Endothelial cell of umbilical vein (primary cell): ENCODE results near the gene PLSCR2.

ENCODE experiments used
- CTCF ChIP-seq, 2 donors: IDR thresholded peaks; 1 replicate in 1 of 2; 2 replicates in 1 of 2; pipeline ENCODE4 v1.5.1; 2011; ENCODE audit warnings: low read length in 2 of 2, mild to moderate bottlenecking in 2 of 2, moderate library complexity in 2 of 2, control low read depth in 1 of 2, inconsistent platforms in 1 of 2, low read depth in 1 of 2; ENCODE audit not compliant: insufficient read depth in 1 of 2; ENCODE audit errors: extremely low read depth in 1 of 2
- MYC ChIP-seq: IDR thresholded peaks from one replicate; pipeline ENCODE4 v1.6.1; 2011; ENCODE audit warnings: mild to moderate bottlenecking, low read depth, low read length
- POLR2A ChIP-seq: IDR thresholded peaks from 2 replicates; pipeline ENCODE4 v1.6.1; 2012; ENCODE audit warnings: low read depth, mild to moderate bottlenecking, control low read depth, low read length

GRCh38 chr3:146446026-146446425, 23.3 kb downstream of the PLSCR2 start:
- TF ChIP-seq CTCF (IDR thresholded peaks at IDR 0.05; ENCODE audit: extremely low read depth in 1 of 2, insufficient read depth in 1 of 2, low read depth in 1 of 2, low read length in 2 of 2) (no peak), POLR2A (no peak), MYC (no peak)
